Hematopoietic multipotent progenitor cell (in vitro differentiated cells): Measurements from ENCODE around the gene HDAC4. TPM values are rescaled to one million over a fixed set of nuclear protein-coding genes. Genes with fewer than 3 reads are reported as not detected.
A peak's percentile ranks its signal among the peaks of the same experiment; 100 is the strongest.

Experiments
- DNase-seq, 3 donors: peaks; one replicate each; pipeline ENCODE4 v3.0.0-alpha.2; 2011 to 2015; ENCODE audit warnings: low read depth in 2 of 3, low spot score in 2 of 3
- total RNA-seq: library from RNA; depleted of rRNA; stranded (reverse); fragments of >200 nt; gene quantifications from one replicate; pipeline ENCODE4 v1.2.3, GENCODE V29; 2012

Gene HDAC4
- total RNA-seq, 1 donor: 34.2 TPM

DNA sequence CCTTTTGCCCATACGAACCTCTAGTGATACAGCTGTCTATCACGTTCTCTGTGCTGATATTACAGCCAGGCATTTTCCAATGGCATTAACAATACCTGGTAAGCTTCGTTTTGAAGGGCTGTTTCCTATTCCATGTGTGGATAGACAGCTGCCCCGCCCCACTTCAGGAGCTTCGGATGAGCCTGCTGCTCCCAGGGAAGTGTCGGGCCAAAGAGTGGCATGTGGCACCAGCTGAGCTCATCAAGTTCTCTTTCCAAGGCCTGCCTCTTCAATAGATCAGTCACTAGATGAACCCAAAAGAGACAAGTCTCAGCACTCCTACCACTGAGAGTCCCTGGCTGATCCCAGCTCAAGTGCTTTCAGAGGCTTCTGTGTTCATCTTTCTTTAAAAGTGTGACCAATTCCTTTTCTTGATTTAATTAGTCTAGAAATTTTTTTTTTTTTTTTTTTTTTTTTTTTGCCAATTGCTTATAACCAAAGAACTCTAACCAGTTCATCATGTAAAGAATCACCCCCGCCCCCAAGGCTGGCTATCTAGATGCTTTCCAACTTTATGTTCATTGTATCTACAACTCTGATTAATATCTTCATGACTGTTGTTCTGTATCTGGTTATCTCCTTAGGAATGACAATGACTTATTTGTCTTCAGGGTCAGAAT is 46.6 kb downstream of the HDAC4 start:
- no peak for DNase-seq

DNA sequence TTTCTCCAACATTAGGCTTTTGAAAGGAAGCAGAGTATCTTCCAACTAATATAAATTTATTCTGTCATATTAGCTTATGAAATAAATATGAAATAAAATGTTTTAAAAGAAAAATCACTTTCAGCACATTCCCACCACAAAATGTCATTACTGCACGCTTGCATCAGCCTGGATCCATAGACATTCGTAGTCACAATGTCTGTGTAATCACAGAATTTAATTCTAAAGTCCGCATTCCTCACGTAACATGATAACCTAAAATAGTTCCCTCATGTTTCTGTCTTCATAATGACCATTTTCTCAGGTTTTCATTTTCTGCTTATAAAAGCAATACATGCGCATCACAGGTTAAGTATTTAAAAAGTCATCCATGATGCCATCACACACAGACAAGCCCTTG is 47.1 kb downstream of the HDAC4 start:
- no peak for DNase-seq

DNA sequence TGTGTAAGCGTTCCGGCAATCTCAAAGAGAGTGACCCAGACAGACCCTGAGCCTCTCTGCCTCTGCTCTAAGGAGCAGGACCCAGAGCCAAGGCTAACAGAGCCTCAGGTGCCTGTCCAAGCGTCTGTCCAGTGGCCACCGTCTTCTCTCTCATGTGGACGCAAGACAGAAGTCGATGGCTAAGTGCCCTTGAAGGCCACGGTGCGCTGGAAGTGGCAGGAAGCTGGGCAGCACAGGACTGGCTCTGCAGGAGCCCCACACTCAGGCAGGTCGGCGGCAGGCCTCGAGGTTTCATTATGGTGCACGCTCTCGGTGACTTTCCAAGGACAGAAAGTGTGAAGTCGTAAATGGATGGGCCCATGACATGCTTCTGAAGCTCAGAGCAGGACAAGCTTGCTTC is 49.1 kb downstream of the HDAC4 start:
- DNase-seq: no peak

DNA sequence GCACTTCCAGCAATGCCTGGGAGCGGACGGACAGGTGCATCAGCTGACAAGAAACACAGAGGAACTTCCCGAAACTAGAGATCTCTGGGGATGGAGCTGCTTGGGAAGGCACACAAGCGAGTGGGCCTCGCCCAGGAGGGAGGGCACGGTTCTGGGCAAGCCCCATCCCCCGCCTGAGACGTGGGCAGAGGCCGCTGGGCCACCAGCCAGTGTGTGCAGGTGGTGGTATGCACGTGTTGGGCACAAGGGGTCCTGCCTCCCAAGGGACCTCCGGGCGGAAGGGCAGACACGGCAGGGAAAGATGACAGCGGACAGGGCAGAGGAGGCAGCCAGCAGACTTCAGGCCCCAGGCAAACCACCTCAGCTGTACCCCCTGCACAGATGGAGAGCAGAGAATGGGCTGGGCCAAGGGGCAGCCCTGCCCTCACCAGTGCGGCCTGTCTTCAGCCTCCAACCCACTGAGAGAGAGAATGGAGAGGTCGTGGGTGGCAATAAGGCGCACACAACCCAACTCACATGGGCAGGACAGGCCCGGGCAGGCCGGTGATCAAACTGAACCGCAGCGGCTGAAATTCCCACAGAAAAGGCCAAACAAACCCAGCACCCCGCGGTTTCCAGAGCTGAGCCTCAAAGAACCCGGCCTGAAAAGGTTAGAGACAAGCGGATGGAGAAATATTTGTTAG is 51.2 kb downstream of the HDAC4 start:
- DNase-seq: no peak

DNA sequence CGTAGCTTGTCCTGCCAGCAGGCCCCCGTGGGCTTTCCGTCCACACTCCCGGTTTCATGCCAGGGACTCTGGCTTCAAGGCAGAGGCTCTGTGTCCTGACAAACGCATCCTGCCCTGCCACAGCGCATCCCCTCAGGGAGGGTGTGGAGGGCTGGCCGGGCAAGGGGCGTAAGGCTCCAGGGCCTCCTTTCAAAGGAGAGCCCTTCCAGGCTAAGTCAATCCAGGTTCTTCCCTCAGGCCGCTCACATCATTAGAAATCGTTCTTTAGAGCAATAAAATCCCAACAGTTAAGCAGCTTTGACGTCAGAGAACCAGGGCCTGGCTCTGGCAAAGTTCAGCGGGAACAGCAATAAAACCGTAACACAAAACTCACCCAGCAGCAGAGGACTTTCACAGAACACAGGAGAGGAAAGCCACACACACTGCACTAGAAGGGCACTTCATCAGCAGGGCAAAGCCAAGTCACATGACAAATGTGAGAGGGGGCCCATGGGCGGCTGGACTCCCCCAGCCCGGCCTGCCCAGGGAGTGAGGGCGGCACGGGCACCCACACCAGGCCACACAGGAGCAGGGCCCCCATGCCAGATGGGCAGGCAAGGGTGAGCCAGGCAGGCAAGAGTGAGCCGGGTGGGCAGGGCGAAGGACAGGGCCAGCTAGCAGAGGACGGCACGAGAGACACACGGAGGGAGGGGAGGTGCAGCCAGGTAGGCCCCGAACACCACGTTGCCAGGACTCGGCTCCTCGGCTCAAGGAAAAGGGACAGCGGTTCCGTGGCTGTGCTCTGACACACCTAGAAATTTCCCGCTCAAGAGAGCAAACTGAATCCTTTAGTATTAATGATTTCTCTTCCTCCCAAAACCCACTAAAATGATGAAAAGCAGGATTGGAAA is 52.0 kb downstream of the HDAC4 start:
- DNase-seq: no peak

DNA sequence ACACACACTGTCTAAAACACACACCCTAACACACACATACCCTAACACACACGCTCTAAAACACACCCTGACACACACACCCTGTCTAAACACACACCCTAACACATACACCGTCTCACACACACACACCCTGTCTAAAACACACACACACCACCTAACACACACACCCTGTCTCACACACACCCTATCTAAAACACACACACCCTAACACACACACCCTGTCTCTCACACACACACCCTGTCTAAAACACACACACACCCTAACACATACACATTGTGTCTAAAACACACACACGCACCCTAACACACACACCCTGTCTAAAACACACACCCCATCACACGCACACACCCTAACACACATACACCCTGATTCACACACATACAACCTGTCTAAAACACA is 54.1 kb downstream of the HDAC4 start:
- DNase-seq: no peak

DNA sequence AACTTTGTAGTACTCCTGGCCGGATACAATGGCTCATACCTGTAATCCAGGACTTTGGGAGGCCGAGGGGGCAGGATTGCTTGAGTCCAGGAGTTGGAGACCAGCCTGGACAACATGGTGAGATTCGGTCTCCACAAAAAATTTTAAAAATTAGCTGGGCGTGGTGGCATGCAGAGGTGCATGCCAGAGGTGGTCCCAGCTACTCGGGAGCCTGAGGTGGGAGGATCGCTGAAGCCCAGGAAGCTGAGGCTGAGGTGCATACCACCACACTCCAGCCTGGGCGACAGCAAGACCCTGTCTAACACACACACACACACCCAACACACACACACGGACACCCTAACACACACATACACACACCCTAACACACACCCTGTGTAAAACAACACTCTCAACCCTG is 55.6 kb downstream of the HDAC4 start:
- no peak for DNase-seq

DNA sequence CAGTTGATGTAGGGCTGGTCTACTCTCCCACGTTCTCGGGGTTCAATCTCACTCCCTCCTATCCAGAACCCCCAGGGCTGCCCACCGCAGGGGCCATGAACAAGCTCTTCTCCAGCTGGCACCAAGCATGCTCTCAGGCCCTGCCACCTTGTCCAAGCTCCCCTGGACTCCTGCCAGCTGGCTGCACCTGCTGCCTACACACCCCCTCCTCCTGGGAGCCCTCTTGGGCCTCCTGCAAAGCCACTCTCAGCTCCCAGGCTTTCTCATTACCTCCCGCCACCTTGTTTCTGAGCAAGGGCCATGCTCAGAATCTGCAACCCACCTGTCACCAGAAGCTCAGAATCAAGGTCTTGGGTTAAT is 56.0 kb downstream of the HDAC4 start:
- no peak for DNase-seq

DNA sequence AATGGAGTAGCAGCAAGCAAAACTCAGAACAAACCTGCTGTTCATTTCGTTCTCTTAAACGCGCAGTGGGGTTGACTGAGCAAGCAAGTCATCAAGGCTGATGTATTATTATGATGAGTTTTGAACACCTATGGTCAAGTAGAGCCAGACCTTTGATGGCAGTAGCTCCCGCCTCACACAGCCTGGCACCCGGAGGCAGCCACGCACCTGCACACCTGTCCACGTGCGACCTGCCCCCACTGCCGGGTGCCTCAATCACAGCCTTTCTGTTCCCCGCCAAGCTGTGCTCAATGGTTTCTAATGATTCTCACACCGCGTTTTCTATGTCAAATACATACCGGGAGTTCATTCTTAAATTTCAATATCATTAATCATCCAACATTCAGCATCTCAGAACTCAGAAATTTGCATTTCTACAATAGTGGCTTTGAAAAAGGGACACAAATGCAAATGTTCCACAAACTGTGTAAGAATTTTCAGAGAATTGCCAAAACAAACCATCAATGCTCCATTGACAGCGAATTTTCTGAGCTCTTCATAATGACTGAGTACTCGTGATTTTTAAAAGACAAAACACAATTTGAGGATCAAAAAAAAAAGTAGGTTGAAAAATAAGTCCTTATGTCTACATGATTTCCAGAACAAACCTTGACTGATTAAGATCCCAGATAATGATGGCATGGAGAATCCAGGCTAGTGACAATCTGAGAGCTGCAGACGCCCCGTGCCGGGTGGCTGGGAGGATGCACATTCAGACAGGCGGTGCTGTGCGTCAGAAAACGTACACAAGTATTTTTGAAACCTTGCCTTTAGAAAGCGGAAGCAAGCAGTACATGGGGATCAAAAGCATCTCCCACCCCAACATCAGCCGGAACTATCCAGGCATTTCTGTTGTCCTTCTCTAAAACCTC is 56.6 kb downstream of the HDAC4 start:
- DNase-seq: no peak

DNA sequence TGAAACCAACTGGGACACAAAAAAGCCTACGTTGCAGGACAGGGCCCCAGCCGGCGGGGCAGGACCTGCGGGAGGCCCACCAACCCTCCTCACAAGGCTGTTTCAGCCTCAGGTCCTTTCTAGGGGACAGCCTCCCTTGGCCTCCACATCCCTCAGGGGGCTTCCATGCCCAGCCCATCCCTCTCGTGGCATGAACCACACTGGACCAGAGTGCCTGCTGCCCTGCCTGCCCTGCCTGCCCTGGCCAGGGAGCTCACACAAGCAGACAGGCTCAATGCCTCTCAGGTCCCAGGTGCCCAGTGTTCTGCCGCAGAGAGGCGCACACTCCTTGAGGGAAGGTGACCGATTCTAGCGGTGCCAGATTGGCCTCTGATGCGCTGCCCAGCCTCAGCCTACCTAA is 57.4 kb downstream of the HDAC4 start:
- no peak for DNase-seq

DNA sequence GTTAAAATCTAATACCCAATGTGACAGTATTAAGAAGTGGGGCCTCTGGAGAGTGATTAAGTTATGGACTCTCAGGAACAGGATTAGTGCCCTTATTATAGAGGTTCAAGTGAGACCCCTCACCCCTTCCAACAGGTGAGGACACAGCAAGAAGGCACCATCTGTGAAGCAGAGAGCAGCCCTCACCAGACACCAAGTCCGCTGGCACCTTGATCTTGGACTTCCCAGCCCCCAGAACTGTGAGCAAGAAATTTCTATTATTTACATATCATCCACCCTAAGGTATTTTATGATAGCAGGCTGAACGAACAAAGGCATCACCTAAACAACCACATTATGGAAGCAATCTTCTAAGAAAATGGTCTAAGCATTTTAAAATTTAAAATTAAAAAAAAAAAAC is 59.0 kb downstream of the HDAC4 start:
- DNase-seq: no peak

DNA sequence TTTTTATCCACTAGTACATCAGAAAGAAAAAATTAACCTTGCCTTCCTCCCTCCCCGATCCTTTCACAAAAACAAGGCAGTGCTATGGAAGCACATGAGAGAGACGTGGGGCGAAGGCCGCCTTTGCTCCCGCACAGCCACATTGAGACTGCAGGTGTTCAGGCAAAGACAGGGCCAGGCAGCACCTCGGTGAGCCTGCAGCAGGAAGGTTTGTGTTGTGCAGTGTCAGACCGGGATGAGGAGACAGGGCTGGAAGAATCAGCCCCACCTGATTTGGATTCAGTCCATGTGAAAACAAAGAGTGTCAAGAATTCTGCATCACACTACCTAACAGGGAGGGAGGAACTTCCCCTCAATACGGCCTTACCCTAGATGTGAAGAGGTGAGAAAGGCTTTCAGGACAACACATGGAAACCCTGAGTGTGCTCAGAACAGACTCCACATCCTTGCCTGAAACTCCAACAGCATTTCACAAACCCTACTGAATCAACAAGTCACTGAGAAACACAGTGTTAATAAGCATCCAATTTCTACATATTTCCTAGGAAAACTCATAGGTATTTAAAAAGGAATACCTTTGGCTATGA is 59.6 kb downstream of the HDAC4 start:
- DNase-seq: no peak

DNA sequence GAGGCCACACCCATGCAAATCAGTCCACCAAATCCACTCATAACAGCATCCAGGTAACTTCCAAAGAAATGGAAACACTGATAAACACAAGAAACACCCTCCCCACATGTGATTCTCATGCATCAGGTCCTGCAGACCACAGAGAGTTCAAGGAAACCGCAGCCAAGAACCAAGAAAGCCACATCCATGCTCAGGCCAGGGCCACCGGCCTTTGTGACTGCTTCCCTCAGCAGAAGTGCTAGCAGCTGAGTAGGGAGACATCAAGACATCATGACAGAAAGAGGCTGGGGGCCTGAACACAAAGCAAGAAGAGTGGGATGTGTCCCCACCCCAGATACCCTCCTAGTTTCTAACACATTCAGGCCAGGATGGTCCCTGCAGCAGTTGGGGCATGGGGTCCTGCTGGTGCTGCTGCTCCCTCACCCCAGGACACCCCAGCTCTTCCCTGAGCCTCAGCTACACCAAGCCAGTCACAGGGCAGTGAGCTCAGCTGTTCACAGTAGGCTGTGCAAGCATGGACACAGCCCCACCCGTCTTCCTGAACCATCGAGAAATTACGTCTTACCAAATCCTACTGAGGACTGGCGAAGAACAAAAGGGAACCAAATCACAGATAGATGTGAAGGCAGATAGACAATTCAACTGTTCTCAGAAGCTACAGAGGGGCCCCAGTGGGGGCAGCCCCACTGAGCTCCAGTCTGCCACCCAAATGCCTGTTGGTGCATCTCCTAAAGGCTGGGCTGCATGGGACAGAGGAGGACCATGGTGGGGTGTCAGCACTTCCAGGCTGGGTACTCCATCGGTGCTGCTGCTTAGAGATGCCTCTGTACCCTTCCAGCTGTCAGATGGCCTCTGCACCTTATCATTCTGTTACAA is 60.9 kb downstream of the HDAC4 start:
- peak in 1 of 3 donors; percentile 26 for DNase-seq

DNA sequence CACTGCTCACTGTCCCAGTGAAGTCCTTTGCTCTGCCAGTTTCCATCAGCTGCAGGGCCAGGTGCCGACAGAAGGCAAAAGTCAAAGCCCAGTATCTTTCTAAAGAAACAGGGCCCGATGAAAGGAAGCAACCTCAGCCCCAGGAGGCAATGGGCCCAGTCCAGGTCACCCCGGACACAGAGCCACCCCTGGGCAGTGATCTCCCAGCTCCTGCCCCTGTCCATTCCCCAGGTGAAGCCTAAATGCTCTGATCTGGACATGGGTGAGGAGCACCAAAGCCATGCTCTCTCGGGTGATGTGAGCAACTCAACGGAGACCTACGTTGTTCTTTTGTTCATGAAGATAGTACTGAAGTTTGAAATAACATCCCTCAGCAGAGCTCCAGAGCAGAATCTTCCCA is 61.6 kb downstream of the HDAC4 start:
- DNase-seq: no peak

DNA sequence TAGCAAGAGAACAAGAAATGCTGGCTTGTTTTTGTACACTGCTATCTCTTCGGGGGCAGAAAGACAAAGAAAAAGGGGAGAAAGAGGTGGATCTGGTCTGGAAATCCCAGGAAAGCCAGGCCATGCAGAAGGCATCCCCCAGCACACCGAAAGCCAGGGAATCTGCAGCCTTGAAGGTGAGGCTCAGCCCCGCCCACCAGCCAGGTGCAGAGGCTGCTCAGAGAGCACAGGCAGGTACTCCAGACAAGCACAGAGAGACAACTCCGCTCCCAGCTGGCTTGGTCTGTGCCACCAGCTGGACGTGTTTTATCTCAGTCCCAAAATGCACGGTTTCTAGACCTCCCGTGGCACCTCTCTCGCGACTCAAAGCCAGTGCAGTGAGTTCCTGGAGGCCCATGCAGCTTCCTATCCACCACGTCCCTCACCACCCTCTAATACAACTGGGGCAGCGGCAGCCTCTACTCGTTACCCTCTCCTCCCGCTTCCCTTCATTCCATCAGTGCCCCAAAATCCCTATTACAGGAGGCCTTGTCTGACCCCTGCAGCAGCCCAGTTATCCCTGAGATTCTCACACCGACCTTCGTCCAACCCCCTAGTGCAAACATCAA is 62.8 kb downstream of the HDAC4 start:
- DNase-seq: no peak

DNA sequence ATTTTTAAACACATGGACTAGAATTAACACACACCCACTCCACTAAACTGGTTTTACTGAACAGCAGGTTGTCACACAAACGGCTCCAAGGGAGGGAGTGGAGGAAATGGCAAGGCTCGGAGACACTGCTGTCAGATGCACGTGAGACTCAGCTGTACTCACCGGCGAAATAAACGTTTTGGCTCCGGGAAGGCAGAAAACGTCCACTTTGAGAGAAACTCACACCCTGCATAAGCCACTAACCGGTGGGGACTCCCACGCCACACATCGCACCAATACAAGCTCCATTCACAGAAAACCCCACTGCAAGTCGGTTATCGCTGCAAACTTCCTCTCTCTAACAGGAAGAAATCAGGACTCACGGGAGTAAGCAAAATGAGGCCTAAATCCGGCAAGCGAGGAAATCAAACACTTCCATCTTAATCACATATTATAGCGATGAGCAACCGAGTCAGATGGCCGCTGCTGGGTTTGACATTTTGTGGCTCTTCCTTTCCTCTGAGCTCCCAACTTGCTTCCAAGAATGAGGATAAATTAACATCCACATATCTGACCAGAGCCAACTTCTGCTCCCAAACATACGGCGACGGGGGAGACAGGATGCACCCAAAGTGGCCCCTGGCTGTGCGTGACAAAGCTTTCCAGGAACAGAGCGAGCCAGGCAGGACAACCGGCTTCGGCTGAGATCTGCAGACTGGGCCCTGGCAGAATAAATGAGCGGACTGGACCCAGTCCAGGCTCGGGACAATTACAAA is 63.5 kb downstream of the HDAC4 start:
- no peak for DNase-seq

DNA sequence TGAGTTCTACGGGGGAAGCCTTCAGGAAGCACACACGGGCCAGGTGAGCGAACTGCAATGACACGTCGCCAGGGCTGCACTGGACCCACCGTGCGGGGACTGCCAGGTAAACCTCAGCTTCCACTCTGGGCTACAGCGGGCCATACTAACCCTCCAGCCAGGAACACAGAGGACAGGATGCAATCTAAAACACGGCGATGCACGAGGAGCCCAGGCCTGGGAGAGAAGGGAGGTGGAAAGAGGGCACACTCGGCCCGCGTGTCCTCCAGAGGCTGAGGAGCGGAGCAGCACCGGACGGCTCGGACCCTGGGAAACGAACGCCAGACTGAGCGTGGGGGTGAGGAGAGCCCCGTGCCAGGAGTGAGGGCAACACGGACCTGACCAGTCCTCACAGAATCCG is 69.3 kb downstream of the HDAC4 start:
- no peak for DNase-seq

DNA sequence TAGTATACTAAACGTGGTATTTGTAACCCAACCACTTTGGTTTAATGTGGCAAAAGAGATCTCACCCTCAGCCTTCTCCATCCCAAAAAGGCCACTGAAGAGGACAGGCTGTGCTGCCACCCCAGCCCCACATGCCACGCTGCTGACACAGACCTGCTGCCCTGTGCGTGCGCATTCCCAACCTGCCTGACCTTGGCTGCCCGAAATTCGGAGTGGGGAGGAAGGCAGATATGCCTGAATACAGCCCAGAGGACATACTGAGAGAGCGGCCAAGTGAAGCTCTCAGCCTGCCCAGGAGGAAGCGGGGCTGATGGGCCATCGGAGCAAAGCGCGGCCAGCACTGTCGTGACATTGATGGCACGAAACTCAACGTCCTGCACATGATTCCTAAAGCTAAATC is 70.0 kb downstream of the HDAC4 start:
- no peak for DNase-seq
